ENCODE results near the gene IGFN1.

DNA sequence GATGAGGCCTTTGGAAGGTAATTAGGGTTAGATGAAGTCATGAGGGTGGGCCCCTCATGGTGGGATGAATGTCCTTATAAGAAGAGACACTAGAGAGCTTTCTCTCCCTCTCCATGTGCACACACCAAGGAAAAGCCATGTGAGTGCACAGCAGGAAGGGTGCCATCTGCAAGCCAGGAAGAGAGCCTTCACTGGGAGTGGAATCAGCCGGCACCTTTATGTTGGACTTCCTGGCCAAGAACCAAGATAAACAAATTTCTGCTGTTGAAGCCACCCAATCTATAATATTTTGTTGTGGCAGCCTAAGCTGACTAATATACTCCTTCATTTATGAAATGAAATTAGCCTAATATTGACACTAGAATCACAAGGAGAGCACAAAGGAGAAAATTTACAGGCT is 54.5 kb downstream of the IGFN1 start:
- no peak for TF ChIP-seq POLR2A (IDR thresholded peaks at IDR 0.05)
- TF ChIP-seq, protein P1, sequence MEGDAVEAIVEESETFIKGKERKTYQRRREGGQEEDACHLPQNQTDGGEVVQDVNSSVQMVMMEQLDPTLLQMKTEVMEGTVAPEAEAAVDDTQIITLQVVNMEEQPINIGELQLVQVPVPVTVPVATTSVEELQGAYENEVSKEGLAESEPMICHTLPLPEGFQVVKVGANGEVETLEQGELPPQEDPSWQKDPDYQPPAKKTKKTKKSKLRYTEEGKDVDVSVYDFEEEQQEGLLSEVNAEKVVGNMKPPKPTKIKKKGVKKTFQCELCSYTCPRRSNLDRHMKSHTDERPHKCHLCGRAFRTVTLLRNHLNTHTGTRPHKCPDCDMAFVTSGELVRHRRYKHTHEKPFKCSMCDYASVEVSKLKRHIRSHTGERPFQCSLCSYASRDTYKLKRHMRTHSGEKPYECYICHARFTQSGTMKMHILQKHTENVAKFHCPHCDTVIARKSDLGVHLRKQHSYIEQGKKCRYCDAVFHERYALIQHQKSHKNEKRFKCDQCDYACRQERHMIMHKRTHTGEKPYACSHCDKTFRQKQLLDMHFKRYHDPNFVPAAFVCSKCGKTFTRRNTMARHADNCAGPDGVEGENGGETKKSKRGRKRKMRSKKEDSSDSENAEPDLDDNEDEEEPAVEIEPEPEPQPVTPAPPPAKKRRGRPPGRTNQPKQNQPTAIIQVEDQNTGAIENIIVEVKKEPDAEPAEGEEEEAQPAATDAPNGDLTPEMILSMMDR (IDR thresholded peaks at IDR 0.05) = no peak
- no peak for TF ChIP-seq POLR2AphosphoS5 (IDR thresholded peaks at IDR 0.05)
- TF ChIP-seq EP300 (IDR thresholded peaks at IDR 0.05; ENCODE audit: low read depth) = no peak

Measured in transverse colon (tissue), 4 donors.